ENCODE data around the gene KCNJ5.

Gene KCNJ5

DNA sequence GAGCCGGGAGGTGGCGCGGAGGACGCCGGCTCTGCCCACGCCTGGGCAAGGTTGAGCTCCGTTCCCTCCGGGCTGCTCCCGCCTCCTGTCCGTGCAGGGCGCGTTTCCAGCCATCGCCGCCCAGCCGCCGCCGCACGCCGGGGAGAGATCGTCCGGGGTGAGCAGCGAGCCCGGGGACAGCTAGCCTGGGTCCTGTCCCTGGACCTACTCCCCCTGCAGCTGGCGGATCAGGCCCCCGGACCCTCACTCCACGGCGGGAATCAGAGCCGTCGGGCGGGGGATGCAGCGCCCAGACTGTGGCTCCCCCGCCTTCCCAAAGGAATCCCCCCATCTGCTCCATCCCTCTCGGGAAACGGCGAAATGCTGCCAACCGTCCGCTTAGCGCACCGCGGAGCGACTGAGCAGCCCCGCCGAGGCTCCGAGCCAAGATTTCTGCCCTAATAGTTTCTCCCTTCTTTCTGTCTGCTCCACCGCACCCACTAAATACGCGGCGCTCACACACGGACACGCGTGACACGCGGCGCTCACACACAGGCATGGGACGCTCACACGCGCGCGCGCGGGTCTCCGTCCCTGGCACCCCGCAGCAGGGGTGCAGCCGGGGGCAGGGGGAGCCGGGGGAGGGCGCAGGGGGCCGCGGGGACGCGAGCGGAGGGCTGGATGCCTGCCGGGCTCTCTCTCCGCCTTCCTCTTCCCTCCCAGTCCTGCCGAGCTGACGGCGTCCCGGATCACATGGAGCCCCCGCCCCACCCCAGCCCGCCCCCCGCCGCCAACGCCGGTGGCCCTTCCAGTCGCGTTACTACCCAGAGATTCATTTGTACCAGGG lies at the start of gene KCNJ5:
Gene KCNJ5, plus strand, starts transcription at position 814 of the 826 bp plus-strand sequence. CDS start 19,918 bp downstream, outside the sequence.
- DNase-seq (ENCODE audit: low read depth, low spot score) = no peak

DNA sequence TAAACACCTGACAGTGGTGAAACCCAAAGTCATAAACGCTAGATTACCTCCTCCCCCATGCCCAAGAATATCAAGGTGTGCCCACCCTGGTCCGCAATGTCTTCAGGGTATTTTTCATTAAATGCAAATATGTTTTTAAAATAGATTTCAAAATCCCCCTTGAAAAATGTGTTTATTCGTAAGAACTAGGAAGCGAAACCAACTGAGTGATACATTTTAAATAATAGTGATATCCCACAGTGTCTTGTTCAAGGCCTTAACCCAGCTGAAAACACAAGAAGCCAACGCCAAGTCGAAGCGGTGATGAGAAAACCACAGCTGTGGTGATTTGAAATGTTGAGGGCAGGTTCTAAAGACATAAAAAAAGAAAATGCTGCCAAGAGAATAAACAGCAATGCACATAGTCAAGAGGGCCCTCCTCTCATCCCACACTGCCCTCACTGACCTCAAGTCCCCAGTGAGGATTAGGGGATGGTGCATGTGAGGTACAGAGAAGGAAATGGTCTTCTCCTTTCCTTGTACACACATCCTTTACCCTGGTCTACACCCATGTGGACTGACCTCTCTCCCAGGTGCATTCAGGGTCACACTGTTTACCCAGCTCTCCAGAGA lies 49.6 kb upstream of the KCNJ5 start:
- DNase-seq (ENCODE audit: low read depth, low spot score) = no peak

- no peak for DNase-seq (ENCODE audit: low read depth, low spot score)
Observed at GRCh38 chr11:128843198-128843785, 47.9 kb upstream of the KCNJ5 start.

DNA sequence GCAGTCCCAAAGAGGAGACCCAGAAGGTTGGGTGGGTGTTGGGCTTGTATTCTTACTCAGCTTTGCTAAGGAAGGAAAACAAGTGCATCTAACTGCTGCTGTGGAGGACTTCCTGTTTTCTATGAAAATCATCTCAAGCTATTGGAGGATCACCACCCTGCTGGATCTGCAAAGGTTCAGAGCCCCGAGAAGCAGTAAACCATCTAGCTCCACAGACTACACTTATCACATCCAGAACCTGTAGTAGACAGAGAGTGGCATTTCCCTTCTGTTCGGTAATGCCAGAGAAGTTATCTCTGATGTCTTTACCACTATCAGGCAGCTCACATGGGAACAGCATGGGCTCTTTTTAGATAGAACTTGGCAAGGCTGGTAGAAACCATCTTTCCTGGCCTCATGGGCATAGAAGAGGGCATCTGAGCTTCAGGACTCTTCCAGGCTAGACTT lies 45.8 kb upstream of the KCNJ5 start:
- no peak for DNase-seq (ENCODE audit: low read depth, low spot score)

DNA sequence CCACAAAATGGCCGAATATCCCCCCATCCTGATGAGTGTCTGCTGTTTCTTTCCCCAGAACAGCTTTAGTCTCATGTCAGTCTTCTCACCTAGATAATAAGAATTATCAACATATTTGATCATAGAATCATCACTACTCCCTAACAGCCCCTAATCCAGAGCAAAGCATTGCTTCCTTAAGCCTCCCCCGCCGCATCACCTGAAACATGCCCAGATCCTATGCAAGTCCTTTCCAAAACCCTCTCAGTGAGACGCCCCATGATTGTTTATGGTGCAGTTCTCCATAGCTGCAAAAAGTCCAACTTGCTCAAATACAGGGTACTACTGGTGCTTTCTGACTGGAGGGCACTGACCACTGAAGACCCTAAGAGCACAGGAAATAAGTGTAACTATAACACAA lies 44.2 kb upstream of the KCNJ5 start:
- DNase-seq (ENCODE audit: low read depth, low spot score) = no peak

- no peak for DNase-seq (ENCODE audit: low read depth, low spot score)
Observed at GRCh38 chr11:128848815-128849455, 42.2 kb upstream of the KCNJ5 start.

DNA sequence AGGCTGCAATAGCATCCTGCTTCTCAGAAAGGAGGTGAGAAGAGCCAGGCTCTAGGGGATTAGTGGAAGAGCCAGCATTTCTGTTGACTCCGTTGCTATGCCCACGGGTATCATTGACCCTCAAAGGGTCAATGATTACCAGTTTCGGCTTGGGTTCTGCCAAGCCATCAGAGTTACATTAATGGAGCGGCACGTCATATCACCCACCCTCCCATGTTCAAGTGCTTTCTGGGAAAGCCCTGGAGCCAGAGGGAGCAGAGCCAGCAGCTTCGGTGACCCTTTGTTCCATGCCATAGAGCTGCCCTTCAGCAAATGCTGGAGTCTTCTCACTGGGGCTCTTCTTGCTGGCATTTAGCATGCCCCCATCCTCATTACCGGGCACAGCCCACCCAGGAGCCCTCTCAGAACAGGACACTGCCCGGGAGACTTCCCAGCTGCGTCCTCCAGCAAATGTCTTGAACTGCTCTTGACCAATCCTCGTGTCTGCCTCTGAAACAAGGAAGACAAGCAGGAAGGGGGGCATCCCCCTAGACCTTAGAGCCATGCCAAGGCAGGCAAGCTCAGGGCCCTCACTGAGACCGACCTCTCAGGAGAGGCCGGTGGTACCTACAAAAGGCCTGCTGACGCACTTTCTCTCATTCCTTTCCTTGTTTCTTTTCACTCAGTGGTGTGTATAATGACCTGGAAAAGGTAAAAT lies 38.7 kb upstream of the KCNJ5 start:
- no peak for DNase-seq (ENCODE audit: low read depth, low spot score)

GRCh38 chr11:128853559-128853958 lies 37.6 kb upstream of the KCNJ5 start:
- DNase-seq (ENCODE audit: low read depth, low spot score) = no peak

GRCh38 chr11:128854841-128855240 lies 36.3 kb upstream of the KCNJ5 start:
- DNase-seq (ENCODE audit: low read depth, low spot score) = no peak

DNA sequence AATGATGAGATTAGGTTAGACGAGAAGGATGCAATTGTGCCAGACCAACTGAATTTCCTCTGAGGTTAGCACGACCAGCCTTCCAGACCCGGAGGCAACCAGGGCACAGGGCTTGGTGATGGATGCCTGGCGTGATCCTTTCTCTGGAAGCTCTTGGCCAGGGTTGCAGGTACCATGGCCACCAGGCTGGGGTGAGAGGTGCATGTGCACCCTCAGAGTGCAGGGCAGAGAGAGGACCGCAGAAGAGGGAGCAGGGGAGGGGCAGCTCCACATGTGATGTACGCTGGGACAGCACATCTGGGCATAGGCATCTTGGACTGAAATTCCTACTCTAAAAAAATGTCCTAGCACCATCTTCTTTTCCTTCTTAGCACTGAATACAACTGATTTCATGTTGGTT lies 34.9 kb upstream of the KCNJ5 start:
- DNase-seq (ENCODE audit: low read depth, low spot score) = no peak

GRCh38 chr11:128857341-128857740 lies 33.8 kb upstream of the KCNJ5 start:
- no peak for DNase-seq (ENCODE audit: low read depth, low spot score)

- DNase-seq (ENCODE audit: low read depth, low spot score) = peak; percentile 17
Observed at GRCh38 chr11:128859563-128860441, 31.4 kb upstream of the KCNJ5 start.

DNA sequence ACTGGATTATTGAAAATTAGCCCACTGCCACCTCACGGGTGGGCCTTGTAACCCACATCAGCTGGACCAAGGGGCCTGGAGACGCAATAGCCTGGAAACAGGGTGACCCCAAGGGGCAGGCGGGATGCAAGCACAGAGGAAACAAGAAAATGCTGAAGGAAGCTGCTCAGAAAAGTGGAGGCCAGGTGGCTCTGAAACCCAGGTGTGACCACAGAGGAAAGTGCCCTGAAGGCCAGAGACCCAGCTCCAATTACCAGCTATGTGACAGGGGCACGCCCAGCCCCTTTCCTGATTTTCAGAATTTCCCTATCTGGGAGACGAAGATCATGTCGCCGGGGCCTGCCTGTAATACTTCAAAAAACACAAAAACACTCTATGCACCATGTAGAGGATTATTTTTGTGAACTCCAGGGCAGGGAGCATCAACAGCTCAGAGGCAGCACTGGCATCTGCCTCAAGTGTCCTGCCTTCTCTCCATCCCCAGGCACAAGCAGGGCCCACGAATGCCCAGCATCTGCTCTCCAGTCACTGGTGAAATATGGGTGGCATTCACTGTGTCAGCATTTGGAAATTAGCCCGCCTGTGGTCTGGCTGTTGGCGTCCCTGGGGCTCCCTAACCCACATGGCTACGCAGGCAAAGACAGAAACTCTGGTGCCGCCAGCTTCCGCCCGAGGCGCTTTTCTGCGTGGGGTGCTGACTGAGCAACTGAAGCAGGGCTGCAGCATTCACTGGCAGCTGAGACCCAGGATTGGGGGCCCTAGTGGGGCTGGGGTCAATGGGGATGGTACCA lies 30.4 kb upstream of the KCNJ5 start:
- DNase-seq (ENCODE audit: low read depth, low spot score) = no peak

DNA sequence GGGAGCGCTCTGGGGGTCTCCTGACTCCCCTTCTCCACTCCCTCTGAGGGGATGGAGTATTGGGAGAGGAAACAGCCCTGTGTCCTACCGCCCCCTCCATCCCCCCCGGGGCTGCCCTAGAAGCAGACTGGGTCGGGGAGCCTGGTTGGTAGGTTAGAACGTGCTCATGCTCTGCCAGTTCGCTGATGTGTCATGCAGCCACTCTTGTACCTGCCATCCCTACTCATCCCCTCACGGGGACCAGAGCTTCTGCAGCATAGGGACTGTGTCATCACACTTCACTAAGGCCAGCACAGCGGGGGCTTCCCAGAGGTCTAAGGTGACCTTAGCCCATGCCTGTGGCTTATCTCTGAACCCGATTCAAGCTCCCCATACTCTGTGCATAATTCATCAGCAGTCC lies 28.8 kb upstream of the KCNJ5 start:
- DNase-seq (ENCODE audit: low read depth, low spot score) = no peak

GRCh38 chr11:128862908-128863660 lies 28.1 kb upstream of the KCNJ5 start:
- no peak for DNase-seq (ENCODE audit: low read depth, low spot score)

DNA sequence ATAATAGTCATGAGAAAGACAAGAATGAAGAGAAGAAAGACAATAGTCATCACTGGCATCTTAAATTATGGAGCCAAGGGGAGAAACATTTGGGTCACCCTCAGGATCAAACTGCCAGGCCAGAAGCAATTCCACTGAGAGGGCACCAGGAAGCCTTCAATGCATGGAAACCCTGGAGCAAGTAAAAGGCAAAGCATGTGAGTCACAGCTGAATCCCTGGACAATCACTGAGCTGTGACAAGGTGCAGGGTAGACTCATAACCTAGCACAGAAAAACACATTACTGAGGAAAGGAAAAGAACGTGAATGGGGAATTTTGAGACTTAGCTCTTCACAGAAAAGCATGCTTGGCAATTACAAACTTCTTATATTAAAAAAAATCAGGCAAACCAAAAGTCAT lies 25.7 kb upstream of the KCNJ5 start:
- DNase-seq (ENCODE audit: low read depth, low spot score) = no peak

GRCh38 chr11:128867277-128867676 lies 23.9 kb upstream of the KCNJ5 start, which contains the start of gene KCNJ1:
TSS of gene KCNJ1 (minus strand) at chr11:128867296. CDS start at chr11:128840243, 27,053 bp downstream.
- no peak for DNase-seq (ENCODE audit: low read depth, low spot score)

- no peak for DNase-seq (ENCODE audit: low read depth, low spot score)
Observed at GRCh38 chr11:128868841-128869671, 22.1 kb upstream of the KCNJ5 start.
